GM15510 (cell line): ENCODE data around the gene YES1.

Experiments used
- POLR2A ChIP-seq: IDR thresholded peaks from 3 replicates; pipeline ENCODE4 v1.6.1; 2011; ENCODE audit warnings: borderline replicate concordance; ENCODE audit not compliant: insufficient read length; ENCODE audit errors: extremely low read depth

YES1 gene

GRCh38 chr18:723541-724080, 88.4 kb downstream of the YES1 start:
- TF ChIP-seq POLR2A, result no peak

GRCh38 chr18:717003-717402, 95.0 kb downstream of the YES1 start:
- TF ChIP-seq POLR2A, result no peak

GRCh38 chr18:715626-716025, 96.4 kb downstream of the YES1 start:
- TF ChIP-seq POLR2A, result no peak

DNA sequence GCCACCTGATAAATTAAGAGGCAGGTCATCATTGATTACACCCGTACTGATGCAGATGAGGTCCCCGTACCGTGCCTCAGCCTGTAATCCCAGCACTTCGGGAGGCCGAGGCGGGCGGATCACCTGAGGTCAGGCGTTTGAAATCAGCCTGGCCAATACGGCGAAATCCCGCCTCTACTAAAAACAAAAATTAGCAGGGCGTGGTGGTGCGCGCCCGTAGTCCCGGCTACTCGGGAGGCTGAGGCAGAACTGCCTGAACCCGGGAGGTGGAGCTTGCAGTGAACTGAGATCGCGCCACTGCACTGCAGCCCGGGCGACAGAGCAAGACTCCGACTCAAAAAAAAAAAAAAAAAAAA, 98.9 kb downstream of the YES1 start:
- no peak for TF ChIP-seq POLR2A

- peak; percentile 69 for TF ChIP-seq POLR2A
Observed at GRCh38 chr18:712401-713134, 99.5 kb downstream of the YES1 start, which contains the start of gene ENOSF1. Gene ENOSF1 (minus strand): TSS chr18:712630. CDS start chr18:712587, 43 bp downstream.

DNA sequence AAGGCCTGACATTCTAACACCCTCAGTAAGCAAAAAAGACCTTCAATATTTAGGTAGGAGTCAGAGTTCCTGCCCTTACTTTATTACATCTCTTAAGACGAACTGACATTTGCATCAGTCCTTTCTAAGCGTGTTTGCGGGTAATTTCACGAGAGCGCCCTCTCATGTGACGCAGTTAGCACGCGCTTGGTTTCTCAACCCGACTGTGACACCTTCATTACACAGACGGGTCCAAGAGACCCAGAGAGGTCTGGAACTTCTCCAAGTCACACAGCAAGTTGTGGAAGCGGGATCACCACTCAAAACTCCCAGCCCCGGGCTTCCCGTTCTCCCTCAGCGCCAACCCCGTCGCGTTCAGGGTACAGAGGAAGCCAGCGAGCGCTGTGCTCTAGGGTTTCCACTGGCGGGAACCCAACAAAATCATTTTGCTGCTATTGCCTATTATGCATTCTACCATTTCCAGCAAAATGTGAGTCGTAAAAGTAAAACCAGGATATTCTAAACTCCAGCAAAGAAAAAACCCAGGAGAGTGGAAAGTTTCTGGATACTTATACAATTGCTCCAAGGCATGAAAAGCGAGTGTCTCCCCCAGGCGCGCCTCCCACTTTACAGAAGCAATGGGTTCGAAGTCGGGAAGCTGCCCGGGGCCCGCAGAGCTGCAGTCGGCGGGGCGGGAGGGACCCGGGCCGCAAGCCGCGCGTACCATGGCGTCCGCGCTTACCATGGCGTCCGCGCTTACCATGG, 100.2 kb downstream of the YES1 start:
- peak; percentile 44 for TF ChIP-seq POLR2A

- no peak for TF ChIP-seq POLR2A
Observed at GRCh38 chr18:711310-711656, 100.8 kb downstream of the YES1 start.

DNA sequence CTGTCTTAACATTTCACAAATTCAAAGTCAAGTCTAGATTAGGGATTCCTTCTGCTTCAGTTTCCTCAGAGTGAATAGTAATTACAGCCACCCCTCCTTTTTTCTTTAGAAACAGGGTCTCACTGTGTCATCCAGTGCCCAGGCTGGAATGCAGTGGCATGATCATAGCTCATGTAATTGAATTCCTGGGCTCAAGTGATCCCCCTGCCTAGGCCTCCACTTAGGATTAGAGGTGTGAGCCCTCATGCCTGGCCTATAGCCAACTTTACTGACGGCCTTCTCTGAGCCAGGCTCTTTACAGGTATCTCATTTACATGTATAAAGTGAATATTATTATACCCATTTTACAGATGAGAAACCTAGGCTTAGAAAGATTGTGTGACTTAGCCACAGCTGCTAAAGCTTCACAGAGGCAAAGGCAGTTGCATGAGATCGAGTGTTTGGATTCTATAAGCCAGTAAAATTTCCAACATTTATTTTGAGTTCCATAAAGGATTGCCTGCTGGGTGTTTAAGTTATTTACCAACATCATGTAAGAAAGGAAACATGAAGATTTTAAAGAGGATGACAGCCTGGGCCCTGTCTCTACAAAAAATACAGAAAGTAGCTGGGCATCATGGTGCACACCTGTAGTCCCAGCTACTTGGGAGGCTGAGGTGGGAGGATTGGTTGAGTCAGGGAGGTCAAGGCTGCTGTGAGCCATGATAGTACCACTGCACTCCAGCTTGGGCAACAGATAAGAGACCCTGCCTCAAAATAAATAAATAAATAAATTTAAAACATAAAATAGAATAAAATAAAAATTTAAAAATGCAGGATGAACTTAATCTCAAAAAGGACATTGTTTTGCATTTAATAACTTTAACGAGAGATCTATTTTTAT, 101.4 kb downstream of the YES1 start:
- TF ChIP-seq POLR2A, result no peak

DNA sequence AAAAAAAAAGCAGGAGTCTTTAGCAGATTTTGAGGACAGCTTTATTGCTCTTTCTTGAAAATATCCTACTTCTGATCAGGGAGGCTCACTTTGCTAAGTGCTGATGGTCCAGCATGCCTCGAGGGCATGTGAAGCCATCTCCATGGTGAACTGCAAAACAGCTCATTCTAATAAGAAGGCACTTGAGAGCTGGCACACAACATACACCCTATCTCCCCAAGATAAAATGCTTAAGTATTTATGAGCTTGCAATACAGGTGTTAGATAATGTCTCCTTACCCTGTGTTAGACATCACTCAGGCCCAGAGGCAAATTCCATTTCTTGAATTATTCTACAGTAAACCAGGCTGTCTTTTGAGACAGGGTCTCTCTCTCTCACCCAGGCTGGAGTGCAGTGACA, 102.3 kb downstream of the YES1 start:
- TF ChIP-seq POLR2A, result no peak

GRCh38 chr18:708096-708495, 103.9 kb downstream of the YES1 start:
- no peak for TF ChIP-seq POLR2A

DNA sequence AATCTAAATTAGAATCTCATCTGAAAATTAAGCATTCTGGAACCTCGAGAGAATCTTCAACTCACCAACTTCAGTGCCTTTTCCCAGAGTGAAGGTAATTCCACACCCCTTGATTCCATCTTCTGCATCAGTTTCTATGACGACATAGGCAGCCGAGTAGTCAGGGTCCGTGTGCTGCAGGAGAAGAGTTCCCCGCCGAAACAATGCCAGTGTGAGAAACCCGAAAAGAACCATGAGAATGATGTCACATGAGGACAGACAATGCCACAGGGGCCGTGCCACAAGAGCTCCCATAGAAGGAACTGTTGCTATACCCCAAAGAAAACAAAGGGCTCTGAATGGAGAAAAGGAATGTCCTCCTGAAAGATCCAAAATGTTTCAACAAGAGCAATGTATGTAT, 105.6 kb downstream of the YES1 start:
- no peak for TF ChIP-seq POLR2A

DNA sequence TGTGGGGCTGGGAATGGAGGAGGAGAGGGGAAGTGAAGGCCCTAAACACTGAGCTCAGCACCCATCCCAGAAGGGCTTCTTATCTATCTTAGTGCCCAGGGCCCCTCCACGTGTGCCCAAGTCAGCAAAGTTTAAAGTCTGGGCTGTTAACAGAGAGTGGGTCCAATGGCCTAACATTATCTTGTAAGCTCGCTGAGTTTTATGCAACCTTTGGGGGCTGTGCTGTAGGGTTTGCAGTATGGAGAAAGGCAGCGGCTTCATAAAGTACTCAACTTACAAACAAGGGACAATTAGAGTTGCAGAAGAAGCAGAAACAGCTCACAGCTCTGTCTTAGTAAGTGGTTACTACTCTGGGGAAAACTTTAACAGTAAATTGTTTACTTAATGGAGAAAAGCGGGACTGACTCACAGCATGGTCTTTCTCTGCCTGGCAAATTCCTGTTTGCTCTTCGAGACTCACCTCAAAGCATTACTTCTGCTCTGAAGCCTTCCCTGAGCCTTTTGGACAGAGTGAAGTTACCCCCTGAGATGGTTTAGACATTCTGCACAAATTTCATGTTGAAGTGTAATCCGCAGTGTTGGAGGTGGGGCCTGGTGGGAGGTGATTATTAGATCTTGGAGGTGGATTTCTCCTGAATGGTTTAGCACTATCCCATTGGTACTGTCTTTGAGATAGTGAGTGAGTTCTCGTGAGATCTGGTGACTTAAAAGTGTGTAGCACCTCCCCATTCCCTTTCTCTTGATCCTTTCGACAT, 108.7 kb downstream of the YES1 start:
- TF ChIP-seq POLR2A, result no peak

DNA sequence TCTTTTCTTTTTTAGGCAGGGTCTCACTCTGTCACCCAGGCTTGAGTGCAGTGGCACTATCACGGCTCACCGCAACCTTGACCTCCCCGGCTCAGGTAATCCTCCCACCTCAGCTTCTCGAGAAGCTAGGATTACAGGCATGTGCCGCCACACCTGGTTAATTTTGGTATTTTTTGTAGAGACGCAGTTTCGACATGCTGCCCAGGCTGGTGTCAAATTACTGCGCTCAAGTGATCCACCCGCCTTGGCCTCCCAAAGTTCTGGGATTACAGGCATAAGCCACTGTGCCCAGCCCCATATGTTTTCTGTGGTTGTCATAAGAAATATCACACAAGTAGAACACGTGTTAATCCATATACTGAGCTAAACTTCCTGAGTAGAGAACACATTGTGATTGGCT, 114.2 kb downstream of the YES1 start:
- TF ChIP-seq POLR2A, result no peak

DNA sequence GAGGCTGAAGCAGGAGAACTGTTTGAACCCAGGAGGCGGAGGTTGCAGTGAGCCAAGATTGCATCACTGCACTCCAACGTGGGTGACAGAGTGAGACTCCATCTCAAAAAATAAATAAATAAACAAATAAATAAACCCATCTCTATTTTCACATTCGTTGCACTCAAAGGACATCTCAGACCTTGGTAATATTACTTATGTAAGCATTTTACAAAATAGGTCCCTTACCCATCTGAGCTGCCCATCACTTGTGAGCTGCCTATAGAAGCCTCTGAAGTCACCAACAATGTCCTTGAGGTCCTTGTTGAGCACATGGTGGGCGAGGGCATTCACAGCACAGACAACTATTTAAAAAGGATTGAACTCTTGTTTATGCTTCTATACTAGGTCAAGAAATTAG, 115.0 kb downstream of the YES1 start:
- no peak for TF ChIP-seq POLR2A
